GM21526 (cell line): ENCODE results near the gene SLC39A9.
"Not testable (repeated sequence)": the region's sequence is repeated elsewhere in the genome, so short reads cannot be mapped to it uniquely, and the experiment has no call there.

Source experiments
- ATAC-seq: cut with Tn5 transposase; IDR thresholded peaks from one replicate; pipeline ENCODE4 v1.9.1; 2021; ENCODE audit warnings: moderate library complexity; ENCODE audit not compliant: unreplicated experiment, low FRiP score

The SLC39A9 gene

DNA sequence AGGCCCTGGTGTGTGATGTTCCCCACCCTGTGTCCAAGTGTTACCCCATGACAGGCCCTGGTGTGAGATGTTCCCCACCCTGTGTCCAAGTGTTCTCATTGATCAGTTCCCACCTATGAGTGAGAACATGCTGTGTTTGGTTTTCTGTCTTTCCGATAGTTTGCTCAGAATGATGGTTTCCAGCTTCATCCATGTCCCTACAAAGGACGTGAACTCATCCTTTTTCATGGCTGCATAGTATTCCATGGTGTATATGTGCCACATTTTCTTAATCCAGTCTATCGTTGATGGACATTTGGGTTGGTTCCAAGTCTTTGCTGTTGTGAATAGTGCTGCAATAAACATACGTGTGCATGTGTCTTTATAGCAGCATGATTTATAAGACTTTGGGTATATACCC lies 17.6 kb downstream of the SLC39A9 start:
- ATAC-seq, result not testable (repeated sequence)

GRCh38 chr14:69423279-69423678 lies 24.8 kb downstream of the SLC39A9 start:
- ATAC-seq, result no peak

DNA sequence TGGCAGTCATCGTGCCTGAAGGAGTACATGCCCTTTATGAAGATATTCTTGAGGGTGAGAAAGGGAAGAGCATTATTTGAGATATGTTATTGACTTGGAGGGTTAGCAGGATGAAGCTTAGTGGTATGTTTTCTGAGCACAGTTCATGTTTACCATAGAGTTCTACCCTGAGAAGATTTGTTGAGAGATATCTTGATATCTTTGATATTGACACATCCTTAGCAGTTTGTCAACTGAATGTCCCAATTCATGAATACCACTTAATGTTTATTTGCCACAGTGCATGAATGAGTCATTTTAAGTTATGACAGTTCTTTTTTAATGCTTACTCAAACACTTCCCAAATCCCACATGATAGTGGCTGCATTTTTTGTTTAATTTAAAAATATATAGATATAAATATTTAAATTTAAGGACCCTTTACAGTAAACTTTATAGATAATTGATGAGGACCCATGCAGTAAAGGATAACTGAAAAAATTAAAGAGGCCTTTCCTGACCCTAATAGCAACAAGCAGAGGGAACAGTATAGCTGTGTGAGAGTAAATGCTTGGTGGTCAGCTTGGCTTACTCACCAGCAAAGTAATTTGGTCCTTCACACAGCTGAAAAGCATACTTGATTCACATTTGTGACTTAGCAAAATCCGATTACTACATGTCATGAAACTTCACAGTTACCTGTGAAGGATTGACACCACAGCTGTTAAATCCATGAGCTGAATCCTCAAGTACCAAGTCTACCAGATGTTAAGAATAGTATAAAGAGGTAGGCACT lies 25.8 kb downstream of the SLC39A9 start:
- ATAC-seq, result no peak

DNA sequence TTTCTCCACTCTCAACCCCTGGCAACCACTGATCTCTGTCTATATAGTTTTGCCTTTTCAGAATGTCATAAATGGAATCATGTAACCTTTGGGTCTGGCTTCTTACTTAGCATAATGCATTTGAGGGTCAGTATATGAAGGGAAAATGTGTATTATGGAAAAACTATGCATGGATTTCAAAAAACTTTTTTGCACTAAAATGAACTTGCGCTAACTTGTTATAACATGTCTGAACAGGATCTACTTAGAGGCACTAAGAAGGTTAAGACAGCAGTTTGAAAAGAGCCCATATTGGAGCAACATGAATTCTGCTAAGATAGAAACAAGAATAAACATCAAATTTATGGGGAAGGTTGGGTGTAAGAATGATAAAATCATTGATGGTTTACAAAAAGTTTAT lies 29.1 kb downstream of the SLC39A9 start:
- ATAC-seq, result no peak

DNA sequence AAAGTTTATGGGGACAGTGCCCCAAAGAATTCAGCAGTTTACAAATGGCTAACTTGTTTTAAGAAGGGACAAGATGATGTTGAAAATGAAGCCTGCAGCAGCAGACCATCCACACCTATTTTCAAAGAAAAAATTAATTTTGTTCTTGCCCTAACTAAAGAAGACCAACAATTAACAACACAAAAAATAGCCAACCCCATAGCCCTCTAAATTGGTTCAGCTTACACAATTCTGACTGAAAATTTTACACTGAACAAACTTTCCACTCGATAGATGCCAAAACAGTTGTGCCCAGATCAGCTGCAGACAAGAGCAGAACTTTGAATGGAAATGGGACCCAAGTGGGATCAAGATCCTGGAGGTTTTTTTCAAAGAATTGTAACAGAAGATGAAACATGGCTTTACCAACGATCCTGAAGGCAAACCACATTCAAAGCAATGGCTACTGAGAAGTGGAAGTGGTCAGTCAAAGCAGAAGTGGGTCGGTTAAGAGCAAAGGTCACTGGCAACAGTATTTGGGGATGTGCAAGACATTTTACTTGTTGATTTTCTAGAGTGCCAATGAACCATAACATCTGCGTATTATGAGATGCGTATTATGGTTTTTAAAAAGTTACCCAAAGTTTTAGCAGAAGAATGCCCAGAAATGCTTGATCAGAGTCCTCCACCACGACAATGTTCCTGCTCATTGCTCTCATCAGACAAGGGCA lies 30.0 kb downstream of the SLC39A9 start:
- ATAC-seq, result peak; percentile 63

GRCh38 chr14:69429643-69430042 lies 31.2 kb downstream of the SLC39A9 start:
- ATAC-seq, result no peak

- no peak for ATAC-seq
Observed at GRCh38 chr14:69430306-69430939, 31.9 kb downstream of the SLC39A9 start.

GRCh38 chr14:69432364-69432763 lies 33.9 kb downstream of the SLC39A9 start:
- no peak for ATAC-seq

DNA sequence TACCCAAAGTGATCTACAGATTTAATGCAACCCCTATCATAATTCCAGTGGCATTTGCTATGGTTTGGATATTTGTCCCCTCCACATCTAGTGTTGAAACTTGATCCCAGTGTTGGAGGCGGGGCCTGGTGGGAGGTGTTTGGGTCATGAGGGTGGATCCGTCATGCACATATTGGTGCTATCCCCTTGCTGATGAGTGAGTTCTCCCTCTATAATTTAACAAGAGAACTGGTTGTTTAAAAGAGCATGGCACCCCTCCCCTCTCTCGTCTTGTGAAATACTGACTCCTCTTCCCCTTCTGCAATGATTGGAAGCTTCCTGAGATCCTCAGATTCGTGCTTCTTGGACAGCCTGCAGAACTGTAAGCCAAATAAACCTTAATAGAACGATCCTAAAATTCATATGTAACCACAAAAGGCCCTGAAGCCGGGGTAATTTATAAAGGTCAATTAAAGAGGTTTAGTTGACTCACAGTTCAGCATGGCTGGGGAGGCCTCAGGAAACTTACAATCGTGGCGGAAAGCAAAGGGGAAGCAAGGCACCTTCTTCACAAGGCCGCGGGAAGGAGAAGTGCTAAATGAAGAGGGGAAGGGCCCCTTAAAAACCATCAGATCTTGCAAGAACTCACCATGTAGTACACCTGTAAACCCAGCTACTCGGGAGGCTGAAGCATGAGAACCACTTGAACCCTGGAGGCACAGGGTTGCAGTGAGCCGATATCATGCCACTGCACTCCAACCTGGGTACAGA lies 41.2 kb downstream of the SLC39A9 start:
- ATAC-seq, result no peak

DNA sequence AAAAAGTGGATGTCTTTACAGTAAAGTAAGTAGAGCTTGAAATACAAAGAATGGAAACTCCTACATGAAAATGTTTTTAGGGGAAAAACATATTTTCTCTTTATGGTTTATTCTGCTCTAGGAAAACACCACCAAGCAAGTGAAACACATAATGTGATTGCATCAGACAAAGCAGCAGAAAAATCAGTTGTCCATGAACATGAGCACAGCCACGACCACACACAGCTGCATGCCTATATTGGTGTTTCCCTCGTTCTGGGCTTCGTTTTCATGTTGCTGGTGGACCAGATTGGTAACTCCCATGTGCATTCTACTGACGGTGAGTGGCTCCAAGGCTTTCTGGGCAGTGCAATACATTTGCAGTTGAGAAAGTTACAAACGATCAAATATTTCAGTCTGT lies 43.5 kb downstream of the SLC39A9 start:
- ATAC-seq, result no peak

DNA sequence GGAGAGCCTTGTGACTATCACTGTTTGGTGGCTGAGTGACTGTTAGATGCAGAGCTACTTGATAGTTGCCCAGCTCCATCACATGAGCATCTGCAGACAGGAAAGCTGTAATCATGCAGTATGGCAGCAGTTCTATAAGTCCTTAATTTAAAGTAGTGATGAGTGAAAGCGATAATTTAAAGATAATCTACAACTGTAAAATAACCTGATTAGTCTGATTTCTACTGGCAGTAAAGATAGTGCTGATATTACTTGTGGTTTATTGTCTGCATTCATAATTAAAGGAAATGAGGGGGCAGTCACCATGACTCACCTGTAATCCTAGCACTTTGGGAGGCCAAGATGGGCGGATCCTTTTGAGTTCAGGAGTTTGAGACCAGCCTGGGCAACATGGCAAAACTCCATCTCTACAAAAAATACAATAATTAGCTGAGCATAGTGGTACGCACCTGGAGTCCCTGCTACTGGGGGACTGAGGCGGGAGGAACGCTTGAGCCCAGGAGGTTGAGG lies 44.9 kb downstream of the SLC39A9 start:
- ATAC-seq, result no peak

DNA sequence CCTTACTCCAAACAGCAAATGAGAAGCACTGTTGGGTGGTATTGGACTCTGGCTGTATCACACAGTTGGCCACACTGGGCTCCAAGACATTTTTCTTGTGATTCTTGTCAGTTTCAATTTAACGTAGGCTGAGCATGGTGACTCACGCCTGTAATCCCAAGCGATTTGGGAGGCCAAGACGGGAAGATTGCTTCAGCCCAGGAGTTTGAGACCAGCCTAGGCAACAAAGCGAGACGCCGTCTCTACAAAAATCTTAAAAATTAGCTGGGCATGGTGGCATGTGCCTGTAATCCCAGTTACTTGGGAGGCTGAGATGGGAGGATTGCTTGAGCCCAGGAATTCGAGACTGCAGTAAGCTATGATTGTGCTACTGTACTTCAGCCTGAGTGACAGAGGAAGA lies 50.7 kb downstream of the SLC39A9 start:
- no peak for ATAC-seq

DNA sequence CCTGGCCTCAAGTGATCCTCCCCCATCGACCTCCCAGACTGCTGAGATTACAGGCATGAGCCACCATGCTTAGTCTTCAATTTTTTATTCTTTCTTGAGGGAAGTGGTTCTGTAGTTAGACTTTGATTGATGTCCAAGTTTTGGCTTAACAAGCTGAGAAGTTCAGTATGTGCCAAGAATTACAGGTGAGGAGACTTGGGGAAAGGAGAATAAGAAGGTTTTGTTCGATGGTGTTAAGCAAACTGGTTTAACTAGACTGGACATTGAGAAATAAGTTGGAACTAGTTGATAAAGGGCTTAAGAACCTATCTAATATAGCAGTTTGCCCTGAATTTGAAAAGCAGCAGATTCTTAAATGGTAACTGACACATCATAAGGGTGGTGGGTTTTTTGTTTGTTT lies 53.4 kb downstream of the SLC39A9 start:
- no peak for ATAC-seq

DNA sequence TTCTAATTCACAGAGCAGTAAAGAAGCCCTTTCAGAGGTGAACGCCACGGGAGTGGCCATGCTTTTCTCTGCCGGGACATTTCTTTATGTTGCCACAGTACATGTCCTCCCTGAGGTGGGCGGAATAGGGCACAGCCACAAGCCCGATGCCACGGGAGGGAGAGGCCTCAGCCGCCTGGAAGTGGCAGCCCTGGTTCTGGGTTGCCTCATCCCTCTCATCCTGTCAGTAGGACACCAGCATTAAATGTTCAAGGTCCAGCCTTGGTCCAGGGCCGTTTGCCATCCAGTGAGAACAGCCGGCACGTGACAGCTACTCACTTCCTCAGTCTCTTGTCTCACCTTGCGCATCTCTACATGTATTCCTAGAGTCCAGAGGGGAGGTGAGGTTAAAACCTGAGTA lies 59.9 kb downstream of the SLC39A9 start:
- ATAC-seq, result no peak

DNA sequence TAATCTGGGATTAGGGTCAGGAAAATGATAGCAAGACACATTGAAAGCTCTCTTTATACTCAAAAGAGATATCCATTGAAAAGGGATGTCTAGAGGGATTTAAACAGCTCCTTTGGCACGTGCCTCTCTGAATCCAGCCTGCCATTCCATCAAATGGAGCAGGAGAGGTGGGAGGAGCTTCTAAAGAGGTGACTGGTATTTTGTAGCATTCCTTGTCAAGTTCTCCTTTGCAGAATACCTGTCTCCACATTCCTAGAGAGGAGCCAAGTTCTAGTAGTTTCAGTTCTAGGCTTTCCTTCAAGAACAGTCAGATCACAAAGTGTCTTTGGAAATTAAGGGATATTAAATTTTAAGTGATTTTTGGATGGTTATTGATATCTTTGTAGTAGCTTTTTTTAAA lies 60.6 kb downstream of the SLC39A9 start:
- ATAC-seq, result no peak

GRCh38 chr14:69460093-69460701 lies 61.7 kb downstream of the SLC39A9 start:
- no peak for ATAC-seq

DNA sequence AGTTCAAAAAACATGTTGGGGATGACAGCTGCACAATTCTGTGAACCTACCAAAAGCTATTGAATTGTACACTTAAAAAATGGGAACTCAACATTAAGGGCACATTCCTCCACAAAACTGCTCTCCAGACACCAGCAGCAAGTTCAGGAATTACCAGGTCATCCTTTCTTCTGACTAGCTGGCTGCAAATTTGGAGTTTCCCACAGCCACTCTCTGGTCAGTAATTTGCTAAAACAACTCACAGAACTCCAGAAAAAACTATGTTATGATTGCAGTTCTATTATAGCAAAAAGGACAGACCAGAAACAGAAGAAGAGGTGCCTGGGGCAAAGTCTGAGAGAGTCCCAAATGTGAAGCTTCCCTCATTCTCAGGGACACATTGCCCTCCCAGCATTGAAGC lies 65.9 kb downstream of the SLC39A9 start:
- ATAC-seq, result no peak

- ATAC-seq, result no peak
Observed at GRCh38 chr14:69464829-69465228, 66.3 kb downstream of the SLC39A9 start.

GRCh38 chr14:69468949-69469348 lies 70.5 kb downstream of the SLC39A9 start:
- ATAC-seq, result no peak

GRCh38 chr14:69471436-69471835 lies 72.9 kb downstream of the SLC39A9 start:
- no peak for ATAC-seq
